ENCODE data around the gene CRYGN.
A peak's percentile ranks its signal among the peaks of the same experiment; 100 is the strongest.

Gene CRYGN

DNA sequence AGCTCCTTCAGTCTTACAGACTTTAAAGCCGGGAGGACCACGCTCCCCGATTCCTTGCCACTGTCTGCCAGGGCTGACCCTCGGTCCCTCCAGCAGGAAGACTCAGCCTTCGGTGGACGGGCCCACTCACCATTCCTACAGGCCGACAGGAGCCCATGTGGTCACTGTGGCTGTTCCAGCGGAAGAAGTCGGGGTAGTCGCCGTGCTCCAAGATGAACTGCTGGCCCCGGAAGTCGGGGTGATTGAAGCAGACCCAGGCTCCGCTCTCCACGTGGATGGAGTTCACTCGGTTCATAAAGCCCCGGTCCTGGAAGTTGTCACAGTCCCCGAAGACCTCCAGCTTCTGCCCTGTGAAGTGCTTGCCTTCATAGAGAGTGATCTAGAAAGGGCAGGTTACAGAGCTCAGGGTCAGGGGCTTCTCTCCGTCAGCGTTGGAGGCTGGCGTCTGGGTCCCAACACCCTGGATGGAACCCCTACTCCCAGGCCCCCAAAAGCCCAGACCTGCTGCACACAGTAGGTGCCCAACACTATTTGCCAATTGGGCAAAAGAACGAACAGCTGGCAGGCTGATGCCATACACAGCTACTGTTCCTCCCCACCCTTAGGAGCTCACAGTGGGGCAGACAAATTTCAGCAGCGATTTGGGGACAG is 1.9 kb downstream of the CRYGN start:
- no peak for DNase-seq

GRCh38 chr7:151437159-151437553 is 2.8 kb downstream of the CRYGN start:
- no peak for DNase-seq

DNA sequence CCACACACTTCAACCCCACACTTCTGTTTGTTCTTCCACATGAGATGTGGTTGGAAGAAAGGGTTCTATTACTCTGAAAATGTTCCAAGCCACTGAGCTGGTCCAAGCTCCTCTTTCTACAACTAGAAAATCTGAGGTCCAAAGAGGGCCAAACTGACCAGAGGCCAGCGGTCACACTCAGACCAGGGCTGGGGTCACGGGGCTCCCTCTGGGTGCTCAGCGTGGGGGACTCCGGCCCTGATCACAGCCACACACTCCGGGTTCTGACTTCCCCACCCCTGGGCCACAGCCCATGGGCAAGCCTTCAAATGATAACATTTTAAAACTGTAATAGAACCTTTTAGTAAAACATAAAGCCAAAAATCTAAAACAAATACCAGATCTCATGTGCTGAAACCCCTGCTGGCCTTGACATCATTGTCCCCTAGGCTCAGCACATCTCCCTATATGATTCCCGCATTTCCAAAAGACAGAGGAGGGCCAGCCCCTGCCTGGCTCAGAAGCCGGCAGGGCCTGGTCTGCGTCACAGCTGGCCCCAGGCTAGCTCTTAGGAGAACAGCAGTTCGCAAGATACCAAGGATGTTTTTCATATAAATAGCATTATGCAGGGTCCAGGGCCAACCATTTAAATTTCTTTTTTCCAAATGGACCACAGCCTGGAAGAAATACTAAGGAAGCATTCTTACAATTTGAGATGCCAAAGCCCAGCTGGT is 3.3 kb downstream of the CRYGN start:
- DNase-seq, result no peak

- no peak for DNase-seq
Observed at GRCh38 chr7:151435971-151436370, 4.0 kb downstream of the CRYGN start.

GRCh38 chr7:151435103-151435916 is 4.6 kb downstream of the CRYGN start:
- DNase-seq, result no peak

- no peak for DNase-seq
Observed at GRCh38 chr7:151434549-151434948, 5.4 kb downstream of the CRYGN start.

GRCh38 chr7:151433721-151434400 is 6.1 kb downstream of the CRYGN start:
- no peak for DNase-seq

DNA sequence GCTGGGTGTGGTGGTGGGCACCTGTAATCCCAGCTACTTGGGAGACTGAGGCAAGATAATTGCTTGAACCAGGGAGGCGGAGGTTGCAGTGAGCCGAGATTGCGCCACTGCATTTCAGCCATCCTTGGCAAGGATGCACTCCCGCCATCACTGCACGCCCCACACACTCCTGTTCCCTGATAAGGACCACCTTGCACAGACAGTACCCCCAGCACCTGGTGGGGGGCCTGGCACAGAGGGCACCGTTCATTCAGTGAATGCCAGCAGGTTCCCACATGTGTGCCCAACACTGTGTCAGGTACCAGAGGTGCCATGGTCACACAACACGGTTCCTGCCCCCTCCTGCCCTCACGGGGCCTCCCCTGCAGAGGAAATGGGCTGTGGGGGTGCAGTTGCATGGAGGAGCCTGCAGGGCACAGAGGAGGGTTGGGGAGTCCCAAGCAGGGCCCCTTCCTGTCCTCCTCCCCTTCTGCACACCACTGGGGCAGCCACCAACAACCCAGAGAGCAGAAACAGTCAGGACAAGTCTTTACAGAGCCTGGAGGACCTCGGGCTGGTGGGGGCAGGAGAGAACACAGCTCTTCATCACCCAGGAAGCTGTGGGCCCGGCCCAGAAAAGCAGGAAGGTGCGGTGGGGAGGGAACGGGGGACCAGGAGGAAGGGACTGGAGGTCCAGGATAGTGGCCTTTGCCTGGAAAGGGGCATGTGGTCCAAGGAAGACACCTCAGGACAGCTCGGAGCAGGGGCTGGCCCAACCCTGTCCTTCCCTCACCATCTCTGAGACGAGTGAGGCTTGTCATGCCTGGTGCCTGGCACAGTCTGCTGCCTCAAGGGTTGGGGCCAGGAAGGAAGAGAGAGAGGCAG is 7.1 kb downstream of the CRYGN start:
- DNase-seq, result no peak

- no peak for DNase-seq
Observed at GRCh38 chr7:151431768-151432311, 8.1 kb downstream of the CRYGN start.

DNA sequence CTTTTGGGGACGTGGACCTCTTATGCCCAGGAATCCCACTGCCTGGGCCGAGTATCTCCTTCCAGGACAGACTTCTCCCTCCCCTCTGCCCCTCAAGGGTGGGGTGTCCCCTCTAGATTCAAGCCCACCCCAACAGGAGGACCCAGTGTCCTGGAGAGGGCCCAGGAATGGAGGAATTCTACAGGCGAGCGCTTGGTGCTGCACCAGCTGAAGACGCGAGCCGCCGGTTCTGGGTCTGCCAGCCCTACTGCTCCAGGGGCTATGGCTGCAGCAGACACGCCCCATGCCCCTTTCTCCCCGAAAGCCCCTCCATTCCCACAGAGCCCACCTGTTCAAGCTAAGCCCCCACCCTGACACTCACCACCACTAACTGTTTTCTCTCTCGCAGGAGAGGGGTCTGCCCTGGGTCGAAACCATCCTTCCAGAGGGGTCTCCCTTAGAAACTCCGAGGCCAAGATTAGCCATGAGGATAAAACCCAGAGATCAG is 8.6 kb downstream of the CRYGN start:
- DNase-seq, result no peak

DNA sequence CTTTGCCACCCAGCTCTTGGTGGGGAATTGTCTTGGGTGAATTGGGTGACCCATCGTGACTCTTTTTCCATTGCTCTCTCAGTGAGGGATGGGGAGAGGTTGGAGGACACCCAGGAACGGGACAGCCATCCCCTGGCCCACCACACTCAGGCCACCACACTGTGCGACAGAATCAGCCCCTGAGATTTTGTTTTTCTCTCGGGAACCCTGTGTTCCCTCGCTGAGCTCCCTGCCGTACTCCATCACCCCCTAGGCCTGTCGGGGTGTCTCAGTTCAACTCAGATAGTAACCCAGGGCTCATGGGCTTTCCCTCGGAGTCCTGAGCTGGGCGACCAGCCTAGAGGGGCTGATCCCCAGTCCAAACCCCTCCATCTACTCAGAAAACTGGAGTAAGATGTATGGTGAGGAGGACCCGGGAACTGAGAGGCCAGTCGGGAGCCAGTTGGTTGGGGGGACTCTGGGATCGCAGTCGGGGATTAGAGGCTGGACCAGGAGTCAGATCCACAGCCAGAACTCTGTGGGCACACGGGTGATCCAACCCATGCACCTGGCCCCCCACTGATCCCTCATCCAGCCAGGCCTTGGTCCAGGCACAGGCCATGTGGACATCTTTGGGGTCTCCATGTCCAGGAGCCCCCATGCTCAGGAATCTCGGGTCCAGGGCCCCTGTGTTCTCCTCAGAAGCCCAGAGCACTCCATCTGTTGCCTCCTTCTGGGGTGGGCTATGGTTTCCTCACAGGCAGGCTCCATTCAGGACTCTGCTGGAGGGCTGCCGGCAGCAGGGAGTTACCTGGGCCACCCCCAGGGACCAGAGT is 9.3 kb downstream of the CRYGN start:
- no peak for DNase-seq

DNA sequence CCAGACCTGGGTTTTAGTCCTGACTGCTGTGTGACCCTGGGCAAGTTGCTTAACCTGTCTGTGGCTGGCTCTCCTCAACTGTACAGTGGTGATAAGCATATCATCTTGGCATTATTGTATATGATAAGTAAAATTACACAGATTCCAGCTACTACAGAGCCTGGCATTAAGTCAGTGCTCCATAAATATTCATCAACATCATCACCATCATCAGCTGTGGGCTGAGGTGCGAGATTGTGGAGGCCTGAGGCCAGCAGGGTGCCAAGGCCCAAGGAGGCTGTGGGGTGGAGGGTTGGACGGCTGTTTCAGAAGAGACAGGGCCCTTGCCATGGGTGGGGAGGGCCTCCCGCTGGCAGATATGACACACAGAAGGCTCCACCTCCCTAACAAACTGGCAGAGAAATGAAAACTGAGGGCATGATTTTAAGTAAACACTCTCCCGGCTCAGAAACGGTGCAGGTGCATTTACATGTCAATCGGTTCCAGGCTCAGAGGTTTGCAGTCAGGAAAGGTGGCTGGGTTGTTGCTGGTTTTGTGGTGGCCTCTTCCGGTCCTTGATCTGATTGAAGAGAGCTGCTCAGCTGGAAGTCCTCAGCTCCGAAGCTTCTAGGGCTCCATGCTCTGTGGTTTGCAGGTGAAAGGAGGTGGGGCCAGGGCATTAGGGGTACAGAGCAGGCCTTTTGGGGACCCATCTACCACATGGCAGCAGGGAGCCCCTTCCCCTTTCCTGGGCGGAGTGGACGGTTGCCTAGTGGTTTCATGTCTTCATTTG is 10.2 kb downstream of the CRYGN start:
- peak; percentile 67 to 83 for DNase-seq

GRCh38 chr7:151429237-151429559 is 10.7 kb downstream of the CRYGN start:
- DNase-seq, result no peak

DNA sequence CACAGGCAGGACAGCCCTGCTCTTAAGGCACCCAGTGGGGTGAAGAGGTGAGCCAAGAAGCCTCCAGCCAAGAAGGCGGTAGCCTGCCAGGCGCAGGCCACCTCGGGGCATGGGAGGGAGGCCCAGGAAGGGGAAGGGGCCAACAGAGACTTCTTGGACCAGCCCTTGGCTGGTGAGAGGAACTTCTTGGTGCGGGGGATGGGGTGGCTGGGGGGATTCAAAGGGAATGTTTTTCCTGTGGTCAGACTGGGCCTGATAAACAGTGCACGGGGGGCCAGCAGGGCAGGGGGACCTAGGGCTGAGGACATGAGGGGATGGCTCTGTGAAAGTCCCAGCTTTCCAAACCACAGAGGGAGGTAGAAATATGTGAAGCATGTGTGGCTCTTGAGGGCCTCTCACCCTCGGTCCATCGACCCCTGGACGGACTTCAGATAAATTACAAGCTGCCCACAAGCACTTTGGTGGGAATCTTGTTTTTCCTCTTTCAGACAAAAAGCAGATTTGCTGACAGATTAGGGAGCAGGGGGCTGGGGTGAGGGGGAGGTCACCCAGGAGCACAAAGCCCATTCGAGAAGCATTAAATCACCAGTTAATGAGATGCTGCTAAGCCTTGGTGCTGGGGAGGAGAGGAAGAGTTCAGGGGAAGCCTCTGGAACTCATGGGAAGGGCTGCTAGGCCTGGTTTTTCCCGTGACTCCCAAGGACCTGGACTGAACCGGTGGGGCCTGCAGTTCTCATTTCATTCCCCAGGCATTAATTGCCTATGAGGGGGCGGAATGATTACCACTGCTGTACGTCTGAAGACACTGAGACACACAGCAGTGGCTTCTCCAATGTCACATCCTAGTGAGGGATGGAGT is 11.3 kb downstream of the CRYGN start:
- no peak for DNase-seq

GRCh38 chr7:151427705-151428377 is 12.1 kb downstream of the CRYGN start:
- DNase-seq, result peak; percentile 25 to 28

DNA sequence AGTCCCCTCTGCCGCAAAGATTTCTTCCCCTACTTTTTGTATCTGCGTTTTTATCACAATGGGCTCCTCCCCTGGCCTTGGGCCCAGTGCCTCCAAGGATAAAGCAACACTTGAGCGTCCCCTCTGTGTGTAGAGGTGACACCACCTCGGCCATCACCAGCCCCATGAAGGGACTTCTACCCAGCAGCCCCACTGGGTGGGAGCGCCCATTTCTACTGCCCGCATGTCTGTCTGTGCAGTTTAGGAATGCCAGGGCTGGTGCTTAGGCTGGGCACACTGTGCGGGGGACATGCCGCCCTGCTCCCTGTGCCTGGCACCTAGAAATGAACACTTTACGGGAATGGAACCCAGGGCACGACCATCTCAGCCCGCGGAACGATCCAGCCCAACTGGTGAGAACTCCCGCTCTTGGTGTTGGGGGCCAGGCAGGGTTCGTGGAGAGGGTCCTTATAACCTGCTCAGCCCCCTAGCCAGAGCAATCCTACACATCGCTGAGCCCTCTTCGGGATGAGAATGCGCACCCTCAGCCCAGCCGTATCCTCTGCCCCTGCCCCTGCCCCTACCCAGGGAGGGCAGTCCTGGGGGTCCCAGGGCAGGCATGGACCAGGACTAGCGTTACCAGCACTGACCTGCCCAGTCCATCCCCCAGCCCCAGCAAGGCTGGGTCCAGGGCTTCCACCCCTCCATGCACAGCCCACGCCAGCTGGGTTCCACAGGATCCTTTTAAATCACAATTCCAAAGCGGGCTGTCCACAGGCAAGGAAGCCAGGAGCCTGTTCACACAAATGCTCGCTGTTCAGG is 12.8 kb downstream of the CRYGN start:
- DNase-seq, result no peak

- no peak for DNase-seq
Observed at GRCh38 chr7:151426441-151426903, 13.5 kb downstream of the CRYGN start.

All from SHP77 (cell line).